Muscle layer of duodenum (tissue), 2 donors: Measurements from ENCODE around the gene TSSK3.

Source experiments
- H3K27ac ChIP-seq: one replicate; pipeline ENCODE4 v1.7.0; 2013; ENCODE audit warnings: mild to moderate bottlenecking, low read length
- H3K27me3 ChIP-seq: one replicate; pipeline ENCODE4 v1.7.0; 2013; ENCODE audit warnings: low read depth, mild to moderate bottlenecking, control low read depth, low read length
- H3K36me3 ChIP-seq, 2 donors: one replicate each; pipeline ENCODE4 v1.7.0; 2013; ENCODE audit warnings: low read length in 2 of 2, control low read depth in 1 of 2, mild to moderate bottlenecking in 1 of 2; ENCODE audit not compliant: insufficient read depth in 2 of 2, control insufficient read depth in 1 of 2
- H3K4me1 ChIP-seq, 2 donors: one replicate each; pipeline ENCODE4 v1.7.0; 2013; ENCODE audit warnings: low read length in 2 of 2, mild to moderate bottlenecking in 2 of 2, control low read depth in 1 of 2, moderate library complexity in 1 of 2; ENCODE audit not compliant: insufficient read depth in 2 of 2, control insufficient read depth in 1 of 2
- H3K4me3 ChIP-seq, 2 donors: one replicate each; pipeline ENCODE4 v1.7.0; 2013; ENCODE audit warnings: low read length in 2 of 2, low read depth in 1 of 2, mild to moderate bottlenecking in 1 of 2
- H3K9me3 ChIP-seq, 2 donors: one replicate each; pipeline ENCODE4 v1.7.0; 2013; ENCODE audit warnings: low read length in 2 of 2, control low read depth in 1 of 2, mild to moderate bottlenecking in 1 of 2; ENCODE audit not compliant: control insufficient read depth in 1 of 2
- donor health status: healthy.

TSSK3 gene

GRCh38 chr1:32362474-32363313 is at the start of gene TSSK3, which contains the start of gene FAM229A:
Gene TSSK3 (plus strand): TSS chr1:32362539. CDS start chr1:32362702, 163 bp downstream.
Gene FAM229A (minus strand): TSS chr1:32362485. CDS start chr1:32362091, 394 bp downstream.
- Histone ChIP-seq H3K27me3 (no peaks in the 10 kb centered on the region), H3K4me1 (peaks cover 0 to 16% of the 10 kb centered on the region in 2 donors), H3K4me3 (peak within 1 kb of the TSS in 1 of 2 donors; percentile 57), H3K9me3 (no peaks in the 10 kb centered on the region), H3K36me3 (peaks cover 31 to 40% of the 10 kb centered on the region in 2 donors), H3K27ac (no peak within 1 kb of the TSS)

GRCh38 chr1:32316903-32317277 is 45.4 kb upstream of the TSSK3 start:
- Histone ChIP-seq H3K27ac (no peak overlapping the region), H3K4me3 (no peak overlapping the region), H3K4me1 (no peaks in the 10 kb centered on the region), H3K27me3 (no peaks in the 10 kb centered on the region), H3K36me3 (peaks cover 10 to 31% of the 10 kb centered on the region in 2 donors), H3K9me3 (no peaks in the 10 kb centered on the region)

GRCh38 chr1:32318127-32318869 is 44.0 kb upstream of the TSSK3 start:
- Histone ChIP-seq H3K9me3 (no peaks in the 10 kb centered on the region), H3K27ac (no peak overlapping the region), H3K4me1 (no peaks in the 10 kb centered on the region), H3K4me3 (no peak overlapping the region), H3K36me3 (peaks cover 10 to 37% of the 10 kb centered on the region in 2 donors), H3K27me3 (no peaks in the 10 kb centered on the region)

- peaks cover 9 to 50% of the 10 kb centered on the region in 2 donors for H3K36me3 ChIP-seq
- peak overlapping the region; percentile 70 for H3K27ac ChIP-seq
Observed at GRCh38 chr1:32321712-32322291, 40.5 kb upstream of the TSSK3 start.

GRCh38 chr1:32327204-32327603 is 35.1 kb upstream of the TSSK3 start:
- H3K36me3 ChIP-seq = peaks cover 46 to 72% of the 10 kb centered on the region in 2 donors

More at GRCh38 chr1:32321712-32322291, 40.5 kb upstream of the TSSK3 start:
- H3K4me3 ChIP-seq = no peak overlapping the region
- H3K27me3 ChIP-seq = no peaks in the 10 kb centered on the region
- no peaks in the 10 kb centered on the region for H3K4me1 ChIP-seq
- no peaks in the 10 kb centered on the region for H3K9me3 ChIP-seq

GRCh38 chr1:32329931-32330466 is 32.3 kb upstream of the TSSK3 start:
- no peak overlapping the region for H3K27ac ChIP-seq
- H3K4me1 ChIP-seq = peaks cover 0 to 6% of the 10 kb centered on the region in 2 donors
- peaks cover 52 to 64% of the 10 kb centered on the region in 2 donors for H3K36me3 ChIP-seq
- H3K27me3 ChIP-seq = no peaks in the 10 kb centered on the region
- no peaks in the 10 kb centered on the region for H3K9me3 ChIP-seq
- H3K4me3 ChIP-seq = no peak overlapping the region

More at GRCh38 chr1:32327204-32327603, 35.1 kb upstream of the TSSK3 start:
- no peaks in the 10 kb centered on the region for H3K9me3 ChIP-seq
- no peaks in the 10 kb centered on the region for H3K4me1 ChIP-seq
- no peak overlapping the region for H3K4me3 ChIP-seq
- no peaks in the 10 kb centered on the region for H3K27me3 ChIP-seq
- no peak overlapping the region for H3K27ac ChIP-seq

- Histone ChIP-seq H3K9me3 (no peaks in the 10 kb centered on the region), H3K4me1 (peaks cover 0 to 9% of the 10 kb centered on the region in 2 donors)
Observed at GRCh38 chr1:32330558-32331151, 31.7 kb upstream of the TSSK3 start.

GRCh38 chr1:32331549-32331948 is 30.8 kb upstream of the TSSK3 start:
- H3K36me3 ChIP-seq = peaks cover 52 to 58% of the 10 kb centered on the region in 2 donors
- H3K4me3 ChIP-seq = no peak overlapping the region
- H3K27ac ChIP-seq = no peak overlapping the region
- H3K9me3 ChIP-seq = no peaks in the 10 kb centered on the region
- H3K4me1 ChIP-seq = peaks cover 0 to 14% of the 10 kb centered on the region in 2 donors
- H3K27me3 ChIP-seq = no peaks in the 10 kb centered on the region

More at GRCh38 chr1:32330558-32331151, 31.7 kb upstream of the TSSK3 start:
- Histone ChIP-seq H3K27me3 (no peaks in the 10 kb centered on the region), H3K36me3 (peaks cover 52 to 58% of the 10 kb centered on the region in 2 donors), H3K4me3 (no peak overlapping the region), H3K27ac (no peak overlapping the region)

- Histone ChIP-seq H3K4me1 (peaks cover 4 to 23% of the 10 kb centered on the region in 2 donors), H3K9me3 (no peaks in the 10 kb centered on the region), H3K36me3 (peaks cover 44 to 49% of the 10 kb centered on the region in 2 donors), H3K27ac (no peak overlapping the region), H3K27me3 (no peaks in the 10 kb centered on the region), H3K4me3 (no peak overlapping the region)
Observed at GRCh38 chr1:32332290-32333079, 29.9 kb upstream of the TSSK3 start.
